ENCODE results near the gene CNGA4.

DNA sequence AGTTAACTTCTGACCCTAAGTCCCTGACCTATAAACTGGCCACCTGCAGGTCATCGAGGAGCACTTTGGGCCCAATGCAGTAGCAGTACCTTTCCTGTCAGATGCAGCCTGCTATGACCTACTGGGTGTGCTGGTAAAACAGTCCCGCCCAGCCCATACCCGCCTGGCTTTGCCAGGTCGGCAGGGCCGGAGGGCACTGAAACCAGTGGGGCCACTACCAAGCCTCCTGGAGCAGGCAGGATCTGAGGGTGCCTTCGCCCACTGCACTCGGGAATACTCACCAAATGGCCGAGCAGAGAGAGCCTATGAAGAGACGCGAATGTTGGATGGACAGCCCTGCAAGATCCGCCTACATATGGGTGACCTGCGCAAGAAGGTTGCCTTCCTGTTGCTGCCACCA lies 29.1 kb upstream of the CNGA4 start:
- TF ChIP-seq, protein P1, sequence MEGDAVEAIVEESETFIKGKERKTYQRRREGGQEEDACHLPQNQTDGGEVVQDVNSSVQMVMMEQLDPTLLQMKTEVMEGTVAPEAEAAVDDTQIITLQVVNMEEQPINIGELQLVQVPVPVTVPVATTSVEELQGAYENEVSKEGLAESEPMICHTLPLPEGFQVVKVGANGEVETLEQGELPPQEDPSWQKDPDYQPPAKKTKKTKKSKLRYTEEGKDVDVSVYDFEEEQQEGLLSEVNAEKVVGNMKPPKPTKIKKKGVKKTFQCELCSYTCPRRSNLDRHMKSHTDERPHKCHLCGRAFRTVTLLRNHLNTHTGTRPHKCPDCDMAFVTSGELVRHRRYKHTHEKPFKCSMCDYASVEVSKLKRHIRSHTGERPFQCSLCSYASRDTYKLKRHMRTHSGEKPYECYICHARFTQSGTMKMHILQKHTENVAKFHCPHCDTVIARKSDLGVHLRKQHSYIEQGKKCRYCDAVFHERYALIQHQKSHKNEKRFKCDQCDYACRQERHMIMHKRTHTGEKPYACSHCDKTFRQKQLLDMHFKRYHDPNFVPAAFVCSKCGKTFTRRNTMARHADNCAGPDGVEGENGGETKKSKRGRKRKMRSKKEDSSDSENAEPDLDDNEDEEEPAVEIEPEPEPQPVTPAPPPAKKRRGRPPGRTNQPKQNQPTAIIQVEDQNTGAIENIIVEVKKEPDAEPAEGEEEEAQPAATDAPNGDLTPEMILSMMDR (IDR thresholded peaks at IDR 0.05), result no peak
- TF ChIP-seq POLR2A (IDR thresholded peaks at IDR 0.05) (no peak), POLR2AphosphoS5 (IDR thresholded peaks at IDR 0.05) (no peak), EP300 (IDR thresholded peaks at IDR 0.05) (no peak)
